ENCODE measurements around the gene DGLUCY. TPM values are rescaled to one million over a fixed set of nuclear protein-coding genes. Genes with fewer than 3 reads are reported as not detected.
"Not testable (repeated sequence)": the region's sequence is repeated elsewhere in the genome, so short reads cannot be mapped to it uniquely, and the experiment has no call there.

Gene DGLUCY
- total RNA-seq, 1 experiment from 2014 or later, result 26.7 TPM

- Histone ChIP-seq H3K27ac (ENCODE audit: low read depth, low read length, poor library complexity, severe bottlenecking) (no peak overlapping the region), H3K36me3 (ENCODE audit: insufficient read depth, low read length, poor library complexity, severe bottlenecking) (no peaks in the 10 kb centered on the region), H3K27me3 (replicated peaks; ENCODE audit: insufficient read depth, low read depth, low read length, poor library complexity) (no peaks in the 10 kb centered on the region), H3K9me3 (ENCODE audit: low read depth, low read length, poor library complexity, severe bottlenecking) (no peaks in the 10 kb centered on the region), H3K4me1 (ENCODE audit: insufficient read depth, low read length, poor library complexity, severe bottlenecking) (no peaks in the 10 kb centered on the region), H3K4me3 (ENCODE audit: low read depth, low read length, poor library complexity, severe bottlenecking) (no peak overlapping the region)
- ChIA-PET CTCF (no interaction called here), POLR2A (ENCODE audit: low non-redundant PET) (no interaction called here)
- intact Hi-C loops (cut with micrococcal nuclease; ENCODE audit: unreplicated experiment), result no loop called here
- TF ChIP-seq, protein P1, sequence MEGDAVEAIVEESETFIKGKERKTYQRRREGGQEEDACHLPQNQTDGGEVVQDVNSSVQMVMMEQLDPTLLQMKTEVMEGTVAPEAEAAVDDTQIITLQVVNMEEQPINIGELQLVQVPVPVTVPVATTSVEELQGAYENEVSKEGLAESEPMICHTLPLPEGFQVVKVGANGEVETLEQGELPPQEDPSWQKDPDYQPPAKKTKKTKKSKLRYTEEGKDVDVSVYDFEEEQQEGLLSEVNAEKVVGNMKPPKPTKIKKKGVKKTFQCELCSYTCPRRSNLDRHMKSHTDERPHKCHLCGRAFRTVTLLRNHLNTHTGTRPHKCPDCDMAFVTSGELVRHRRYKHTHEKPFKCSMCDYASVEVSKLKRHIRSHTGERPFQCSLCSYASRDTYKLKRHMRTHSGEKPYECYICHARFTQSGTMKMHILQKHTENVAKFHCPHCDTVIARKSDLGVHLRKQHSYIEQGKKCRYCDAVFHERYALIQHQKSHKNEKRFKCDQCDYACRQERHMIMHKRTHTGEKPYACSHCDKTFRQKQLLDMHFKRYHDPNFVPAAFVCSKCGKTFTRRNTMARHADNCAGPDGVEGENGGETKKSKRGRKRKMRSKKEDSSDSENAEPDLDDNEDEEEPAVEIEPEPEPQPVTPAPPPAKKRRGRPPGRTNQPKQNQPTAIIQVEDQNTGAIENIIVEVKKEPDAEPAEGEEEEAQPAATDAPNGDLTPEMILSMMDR (conservative IDR thresholded peaks at IDR 0.05; ENCODE audit: low read depth, low read length), result no peak
- no peak for TF ChIP-seq EZH2 (IDR thresholded peaks at IDR 0.05; ENCODE audit: borderline replicate concordance, low read depth, low read length, poor library complexity, severe bottlenecking)
- no TSS peak for BruUV-seq (replicated peaks)
- DNase-seq (ENCODE audit: low spot score), result no peak
Observed at GRCh38 chr14:91221270-91221669, 107.4 kb downstream of the DGLUCY start.

- no TSS peak for BruUV-seq (replicated peaks)
- Histone ChIP-seq H3K27ac (ENCODE audit: low read depth, low read length, poor library complexity, severe bottlenecking) (no peak overlapping the region), H3K4me1 (ENCODE audit: insufficient read depth, low read length, poor library complexity, severe bottlenecking) (no peaks in the 10 kb centered on the region), H3K9me3 (ENCODE audit: low read depth, low read length, poor library complexity, severe bottlenecking) (no peaks in the 10 kb centered on the region), H3K4me3 (ENCODE audit: low read depth, low read length, poor library complexity, severe bottlenecking) (no peak overlapping the region), H3K27me3 (replicated peaks; ENCODE audit: insufficient read depth, low read depth, low read length, poor library complexity) (no peaks in the 10 kb centered on the region), H3K36me3 (ENCODE audit: insufficient read depth, low read length, poor library complexity, severe bottlenecking) (no peaks in the 10 kb centered on the region)
- ChIA-PET POLR2A (ENCODE audit: low non-redundant PET) (no interaction called here), CTCF (interaction anchor here (0.7 kb wide), 1 partner anchor 320 kb away, joined by 4 read pairs; no protein-coding TSS in a partner anchor)
- TF ChIP-seq, protein P1 (conservative IDR thresholded peaks at IDR 0.05; ENCODE audit: low read depth, low read length), result no peak
- no peak for TF ChIP-seq EZH2 (IDR thresholded peaks at IDR 0.05; ENCODE audit: borderline replicate concordance, low read depth, low read length, poor library complexity, severe bottlenecking)
- DNase-seq (ENCODE audit: low spot score), result no peak
- intact Hi-C loops (cut with micrococcal nuclease; ENCODE audit: unreplicated experiment), result no loop called here
Observed at GRCh38 chr14:91223028-91223783, 109.3 kb downstream of the DGLUCY start.

DNA sequence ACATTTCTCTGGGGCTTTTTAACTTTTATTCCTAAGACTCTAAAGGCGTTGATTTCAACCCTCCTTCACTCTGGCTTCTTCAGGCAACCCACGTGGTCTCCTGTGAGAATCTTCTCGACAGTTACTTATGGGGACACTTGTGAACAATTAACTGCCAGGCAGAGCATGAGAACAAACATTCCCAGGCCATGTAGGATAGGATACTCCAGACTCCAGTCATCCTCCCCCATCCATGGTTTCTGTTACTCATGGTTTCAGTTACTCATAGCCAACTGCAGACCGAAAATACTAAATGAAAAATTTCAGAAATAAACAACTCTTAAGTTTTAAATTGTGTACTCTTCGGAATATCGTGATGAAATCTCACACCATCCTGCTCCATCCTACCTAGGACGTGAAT is 111.2 kb downstream of the DGLUCY start:
- H3K27ac ChIP-seq (ENCODE audit: low read depth, low read length, poor library complexity, severe bottlenecking), result no peak overlapping the region
- TF ChIP-seq EZH2 (IDR thresholded peaks at IDR 0.05; ENCODE audit: borderline replicate concordance, low read depth, low read length, poor library complexity, severe bottlenecking), result no peak
- TF ChIP-seq, protein P1 (conservative IDR thresholded peaks at IDR 0.05; ENCODE audit: low read depth, low read length), result no peak
- POLR2A ChIA-PET (ENCODE audit: low non-redundant PET), result no interaction called here
- intact Hi-C loops (cut with micrococcal nuclease; ENCODE audit: unreplicated experiment), result no loop called here
- H3K27me3 ChIP-seq (replicated peaks; ENCODE audit: insufficient read depth, low read depth, low read length, poor library complexity), result no peaks in the 10 kb centered on the region
- no peak for DNase-seq (ENCODE audit: low spot score)
- CTCF ChIA-PET, result no interaction called here
- H3K4me1 ChIP-seq (ENCODE audit: insufficient read depth, low read length, poor library complexity, severe bottlenecking), result no peaks in the 10 kb centered on the region
- no peak overlapping the region for H3K4me3 ChIP-seq (ENCODE audit: low read depth, low read length, poor library complexity, severe bottlenecking)
- H3K9me3 ChIP-seq (ENCODE audit: low read depth, low read length, poor library complexity, severe bottlenecking), result no peaks in the 10 kb centered on the region
- H3K36me3 ChIP-seq (ENCODE audit: insufficient read depth, low read length, poor library complexity, severe bottlenecking), result no peaks in the 10 kb centered on the region
- BruUV-seq (replicated peaks), result no TSS peak

DNA sequence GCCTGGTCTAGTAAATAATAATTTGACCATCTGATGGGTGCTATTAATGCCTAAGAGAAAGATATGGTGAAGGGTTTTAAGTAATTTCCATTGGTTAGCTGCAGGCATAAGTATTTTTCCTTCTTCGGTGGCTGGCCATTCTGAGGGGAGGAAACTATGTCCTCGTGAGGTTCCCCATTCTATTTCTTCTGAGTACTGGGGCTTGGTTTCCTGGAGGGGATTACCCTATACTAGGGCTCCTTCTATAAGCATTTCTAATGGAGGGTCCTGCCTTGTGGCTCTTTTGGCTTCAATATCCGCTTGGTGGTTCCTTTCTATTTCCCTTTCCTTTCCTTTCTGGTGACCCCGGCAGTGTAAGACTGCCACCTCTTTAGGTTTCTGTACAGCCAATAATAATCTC is 112.5 kb downstream of the DGLUCY start:
- DNase-seq (ENCODE audit: low spot score); CTCF ChIA-PET: not testable (repeated sequence)

More for the DNA sequence above, 112.5 kb downstream of the DGLUCY start:
- H3K27ac ChIP-seq (ENCODE audit: low read depth, low read length, poor library complexity, severe bottlenecking); H3K4me3 ChIP-seq (ENCODE audit: low read depth, low read length, poor library complexity, severe bottlenecking); H3K36me3 ChIP-seq (ENCODE audit: insufficient read depth, low read length, poor library complexity, severe bottlenecking); BruUV-seq (replicated peaks); H3K9me3 ChIP-seq (ENCODE audit: low read depth, low read length, poor library complexity, severe bottlenecking); POLR2A ChIA-PET (ENCODE audit: low non-redundant PET); H3K27me3 ChIP-seq (replicated peaks; ENCODE audit: insufficient read depth, low read depth, low read length, poor library complexity); H3K4me1 ChIP-seq (ENCODE audit: insufficient read depth, low read length, poor library complexity, severe bottlenecking); intact Hi-C loops (cut with micrococcal nuclease; ENCODE audit: unreplicated experiment): not testable (repeated sequence)
